ENCODE measurements around the gene IRS1. TPM values are rescaled to one million over a fixed set of nuclear protein-coding genes. Genes with fewer than 3 reads are reported as not detected.

The IRS1 gene
- total RNA-seq, 1 donor from 2014 or later, result 0.72 TPM

GRCh38 chr2:226766352-226767055 is 33.1 kb downstream of the IRS1 start:
- no peaks in the 10 kb centered on the region for H3K9me3 Mint-ChIP-seq (ENCODE audit: unreplicated experiment)
- no peak for DNase-seq (ENCODE audit: low spot score)
- no peaks in the 10 kb centered on the region for H3K36me3 Mint-ChIP-seq (ENCODE audit: low read depth, unreplicated experiment)
- H3K4me3 Mint-ChIP-seq (ENCODE audit: unreplicated experiment), result no peak overlapping the region
- H3K27me3 Mint-ChIP-seq (ENCODE audit: unreplicated experiment), result peaks cover 6% of the 10 kb centered on the region
- H3K27ac Mint-ChIP-seq (ENCODE audit: unreplicated experiment), result no peak overlapping the region
- TF ChIP-seq CTCF (IDR thresholded peaks at IDR 0.05; ENCODE audit: unreplicated experiment), result no peak
- peaks cover 5% of the 10 kb centered on the region for H3K4me1 Mint-ChIP-seq (ENCODE audit: unreplicated experiment)

GRCh38 chr2:226763320-226763719 is 36.3 kb downstream of the IRS1 start:
- Mint-ChIP-seq H3K4me1 (ENCODE audit: unreplicated experiment) (no peaks in the 10 kb centered on the region), H3K9me3 (ENCODE audit: unreplicated experiment) (no peaks in the 10 kb centered on the region), H3K27me3 (ENCODE audit: unreplicated experiment) (peaks cover 3% of the 10 kb centered on the region), H3K36me3 (ENCODE audit: low read depth, unreplicated experiment) (no peaks in the 10 kb centered on the region), H3K27ac (ENCODE audit: unreplicated experiment) (no peak overlapping the region), H3K4me3 (ENCODE audit: unreplicated experiment) (no peak overlapping the region)
- no peak for TF ChIP-seq CTCF (IDR thresholded peaks at IDR 0.05; ENCODE audit: unreplicated experiment)
- no peak for DNase-seq (ENCODE audit: low spot score)

- TF ChIP-seq CTCF (IDR thresholded peaks at IDR 0.05; ENCODE audit: unreplicated experiment), result no peak
Observed at GRCh38 chr2:226761195-226761583, 38.4 kb downstream of the IRS1 start.

GRCh38 chr2:226760412-226761194 is 39.0 kb downstream of the IRS1 start:
- no peaks in the 10 kb centered on the region for H3K4me1 Mint-ChIP-seq (ENCODE audit: unreplicated experiment)
- H3K4me3 Mint-ChIP-seq (ENCODE audit: unreplicated experiment), result no peak overlapping the region
- no peak for TF ChIP-seq CTCF (IDR thresholded peaks at IDR 0.05; ENCODE audit: unreplicated experiment)
- no peak overlapping the region for H3K27ac Mint-ChIP-seq (ENCODE audit: unreplicated experiment)
- peaks cover 3% of the 10 kb centered on the region for H3K27me3 Mint-ChIP-seq (ENCODE audit: unreplicated experiment)
- H3K36me3 Mint-ChIP-seq (ENCODE audit: low read depth, unreplicated experiment), result no peaks in the 10 kb centered on the region
- H3K9me3 Mint-ChIP-seq (ENCODE audit: unreplicated experiment), result no peaks in the 10 kb centered on the region
- DNase-seq (ENCODE audit: low spot score), result no peak

More at GRCh38 chr2:226761195-226761583, 38.4 kb downstream of the IRS1 start:
- H3K4me1 Mint-ChIP-seq (ENCODE audit: unreplicated experiment), result no peaks in the 10 kb centered on the region
- peaks cover 3% of the 10 kb centered on the region for H3K27me3 Mint-ChIP-seq (ENCODE audit: unreplicated experiment)
- no peaks in the 10 kb centered on the region for H3K36me3 Mint-ChIP-seq (ENCODE audit: low read depth, unreplicated experiment)
- DNase-seq (ENCODE audit: low spot score), result no peak
- no peak overlapping the region for H3K4me3 Mint-ChIP-seq (ENCODE audit: unreplicated experiment)
- H3K9me3 Mint-ChIP-seq (ENCODE audit: unreplicated experiment), result no peaks in the 10 kb centered on the region
- no peak overlapping the region for H3K27ac Mint-ChIP-seq (ENCODE audit: unreplicated experiment)

GRCh38 chr2:226759768-226760167 is 39.9 kb downstream of the IRS1 start:
- TF ChIP-seq CTCF (IDR thresholded peaks at IDR 0.05; ENCODE audit: unreplicated experiment), result no peak
- no peak overlapping the region for H3K27ac Mint-ChIP-seq (ENCODE audit: unreplicated experiment)
- no peaks in the 10 kb centered on the region for H3K4me1 Mint-ChIP-seq (ENCODE audit: unreplicated experiment)
- peaks cover 3% of the 10 kb centered on the region for H3K27me3 Mint-ChIP-seq (ENCODE audit: unreplicated experiment)
- DNase-seq (ENCODE audit: low spot score), result no peak
- H3K36me3 Mint-ChIP-seq (ENCODE audit: low read depth, unreplicated experiment), result no peaks in the 10 kb centered on the region
- no peaks in the 10 kb centered on the region for H3K9me3 Mint-ChIP-seq (ENCODE audit: unreplicated experiment)
- H3K4me3 Mint-ChIP-seq (ENCODE audit: unreplicated experiment), result no peak overlapping the region

Data from endothelial cell (in vitro differentiated cells).